GM18505 (cell line): ENCODE results near the gene IQCM.

Source experiments
- ATAC-seq: cut with Tn5 transposase; IDR thresholded peaks from one replicate; pipeline ENCODE4 v1.9.1; 2021; ENCODE audit not compliant: unreplicated experiment
- POLR2A ChIP-seq: IDR thresholded peaks from 4 replicates; pipeline ENCODE4 v1.6.1; 2011; ENCODE audit warnings: borderline replicate concordance; ENCODE audit not compliant: insufficient read depth, insufficient read length; ENCODE audit errors: extremely low read depth

IQCM gene

DNA sequence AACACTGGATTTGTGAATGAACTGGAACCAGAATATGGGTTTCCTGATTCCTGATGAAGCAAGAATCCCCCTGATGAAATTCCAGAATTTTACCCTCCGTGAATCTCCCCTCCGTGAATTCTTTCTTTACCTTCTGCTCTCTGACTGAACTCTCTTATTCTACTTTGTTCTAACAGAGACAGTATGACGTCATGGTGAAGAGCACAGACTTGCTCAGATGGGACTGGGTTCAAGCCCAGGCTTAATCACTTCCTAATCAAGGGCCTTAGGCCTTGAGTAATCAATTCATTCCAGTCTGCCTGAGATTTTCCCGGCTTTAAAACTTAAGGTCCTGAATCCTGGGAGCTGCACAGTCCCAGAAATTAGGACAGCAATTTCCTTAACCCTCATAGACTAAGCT lies 64.5 kb downstream of the IQCM start:
- TF ChIP-seq POLR2A = no peak
- ATAC-seq = no peak

DNA sequence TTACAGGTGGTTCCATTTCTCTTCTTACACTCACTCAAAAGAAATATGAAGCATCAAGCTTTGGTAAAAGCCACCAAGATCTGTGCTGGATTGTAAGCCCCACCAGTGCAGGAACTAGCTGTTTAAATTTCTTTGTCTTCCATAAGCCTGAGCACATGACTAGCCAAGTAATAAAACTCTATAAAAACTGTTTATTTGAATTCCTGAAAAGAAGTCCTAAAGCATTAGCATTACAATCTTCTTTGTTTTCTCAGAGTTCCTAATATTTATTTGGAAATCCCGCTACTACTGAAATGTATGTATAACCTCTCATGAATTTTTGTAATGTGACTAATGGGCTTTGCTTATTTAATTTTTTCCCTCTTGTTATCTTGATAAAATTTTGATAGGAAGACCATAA lies 65.9 kb downstream of the IQCM start:
- no peak for TF ChIP-seq POLR2A

DNA sequence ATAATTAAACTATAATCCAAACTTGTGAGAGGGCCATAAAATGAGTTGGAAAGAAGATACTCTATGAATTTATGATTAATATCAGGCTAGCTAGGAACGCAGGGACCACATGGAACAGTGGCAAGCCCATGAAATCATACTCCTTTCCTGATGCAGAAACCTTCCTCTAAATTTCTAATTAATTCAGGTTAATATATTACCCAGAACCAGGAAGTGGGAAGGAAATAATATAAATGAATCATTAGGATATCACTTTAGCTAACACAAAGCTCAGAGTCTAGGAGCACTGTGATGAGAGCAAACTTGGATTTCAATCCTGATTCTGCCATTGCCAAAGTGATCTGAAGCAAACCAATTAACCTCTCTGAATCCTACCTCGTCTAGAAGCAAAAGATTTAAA lies 68.0 kb downstream of the IQCM start:
- TF ChIP-seq POLR2A = no peak
- ATAC-seq = no peak

More for the DNA sequence above, 65.9 kb downstream of the IQCM start:
- no peak for ATAC-seq

DNA sequence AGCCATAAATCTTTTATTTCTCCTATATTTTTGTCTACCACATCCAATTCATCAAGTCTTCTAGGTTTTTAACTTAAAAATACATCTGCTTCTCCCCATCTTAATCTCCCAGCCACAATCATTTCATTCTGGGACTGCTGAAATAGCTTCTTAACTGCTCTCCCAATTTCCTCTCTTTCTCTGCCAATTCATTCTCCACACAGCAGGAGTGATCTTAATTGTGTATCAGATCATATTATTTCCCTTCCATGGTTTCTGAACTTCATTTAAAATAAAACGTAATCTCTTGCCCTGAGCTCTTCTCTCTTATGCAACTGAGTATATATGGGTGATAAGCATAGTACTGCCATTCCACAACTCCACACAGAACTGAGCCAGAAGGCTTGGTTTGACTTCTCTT lies 69.4 kb downstream of the IQCM start:
- no peak for ATAC-seq
- no peak for TF ChIP-seq POLR2A

DNA sequence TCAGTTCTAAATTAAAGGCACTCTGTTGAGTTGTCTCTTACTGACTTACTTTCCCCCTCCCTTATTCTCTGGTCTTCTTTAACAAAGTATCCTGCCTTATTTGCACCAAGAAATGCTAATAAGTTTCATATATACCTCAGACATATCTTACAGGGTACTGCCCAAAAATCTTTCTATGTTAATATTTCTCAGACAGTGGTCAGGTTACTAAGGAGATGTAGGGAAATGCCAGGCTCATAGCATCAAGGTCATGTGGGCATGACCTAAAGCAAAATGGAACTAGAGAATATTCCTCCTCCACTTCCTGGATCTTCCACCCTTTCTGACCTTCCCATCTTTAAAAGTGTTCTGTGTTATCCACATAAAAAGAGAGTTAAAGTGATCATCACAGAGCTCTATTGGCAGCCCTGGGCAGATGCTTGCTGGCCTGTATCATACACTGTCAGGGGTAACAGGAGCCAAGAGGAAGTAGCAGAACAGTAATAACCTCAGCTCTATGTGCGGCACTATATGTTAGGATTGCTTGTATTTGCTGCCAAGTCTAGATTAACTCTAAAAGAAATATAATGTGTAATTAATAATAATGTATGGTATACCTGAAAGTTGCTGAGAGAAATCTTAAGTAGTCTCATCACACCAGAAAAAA lies 74.3 kb downstream of the IQCM start:
- no peak for ATAC-seq
- no peak for TF ChIP-seq POLR2A

DNA sequence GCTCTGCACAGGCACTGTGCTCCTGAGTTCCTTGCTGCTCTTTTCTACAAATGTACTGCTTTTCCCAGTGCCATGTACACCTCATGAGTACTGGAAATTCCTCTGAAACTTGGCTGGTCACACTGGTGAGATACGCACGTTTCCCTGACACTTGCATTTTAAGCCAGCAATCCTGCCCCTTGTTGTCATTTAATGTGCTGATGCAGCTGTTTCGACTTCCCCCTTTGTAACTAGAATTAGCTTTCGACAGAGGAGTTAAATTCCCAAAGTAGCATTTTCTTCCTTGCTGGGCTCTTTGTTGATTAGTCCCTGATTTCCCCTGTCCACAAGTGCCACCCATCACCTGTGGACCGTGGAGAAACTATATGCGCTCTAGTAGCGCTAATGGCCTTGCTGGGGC lies 77.5 kb downstream of the IQCM start:
- ATAC-seq = no peak
- no peak for TF ChIP-seq POLR2A

DNA sequence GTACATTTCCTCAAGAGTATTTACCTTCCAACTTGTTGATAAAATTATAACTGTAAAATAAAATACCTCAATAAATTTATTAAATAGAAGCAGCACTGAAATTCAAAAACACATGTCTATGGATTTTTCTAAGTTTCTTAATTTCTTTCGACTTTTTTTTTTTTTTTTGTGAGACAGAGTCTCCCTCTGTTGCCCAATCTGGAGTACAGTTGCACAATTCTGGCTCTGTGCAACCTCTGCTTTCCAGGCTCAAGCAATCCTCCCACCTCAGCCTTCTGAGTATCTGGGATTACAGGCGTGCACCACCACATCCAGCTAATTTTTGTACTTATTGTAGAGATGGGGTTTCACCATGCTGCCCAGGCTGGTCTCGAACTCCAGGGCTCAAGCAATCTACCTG lies 79.8 kb downstream of the IQCM start:
- no peak for TF ChIP-seq POLR2A
- ATAC-seq = no peak

DNA sequence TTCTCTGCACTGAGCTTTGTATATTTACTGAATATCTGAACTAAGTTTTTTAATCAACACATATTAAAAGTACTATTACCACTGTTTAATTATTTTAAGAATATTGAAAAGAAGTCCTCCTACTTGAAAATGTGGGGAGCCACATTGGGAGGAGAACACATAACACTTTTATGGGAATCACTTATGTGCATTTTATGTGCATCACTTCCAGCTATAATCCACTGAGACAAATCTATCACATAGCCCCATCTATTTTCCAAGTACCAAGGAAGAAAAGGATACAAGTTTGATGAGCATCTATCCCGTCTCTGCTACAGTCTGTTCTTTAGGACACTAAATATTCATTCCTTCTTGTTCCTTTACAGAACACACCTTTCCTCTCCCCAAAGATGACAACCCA lies 87.2 kb downstream of the IQCM start:
- no peak for ATAC-seq
- no peak for TF ChIP-seq POLR2A

DNA sequence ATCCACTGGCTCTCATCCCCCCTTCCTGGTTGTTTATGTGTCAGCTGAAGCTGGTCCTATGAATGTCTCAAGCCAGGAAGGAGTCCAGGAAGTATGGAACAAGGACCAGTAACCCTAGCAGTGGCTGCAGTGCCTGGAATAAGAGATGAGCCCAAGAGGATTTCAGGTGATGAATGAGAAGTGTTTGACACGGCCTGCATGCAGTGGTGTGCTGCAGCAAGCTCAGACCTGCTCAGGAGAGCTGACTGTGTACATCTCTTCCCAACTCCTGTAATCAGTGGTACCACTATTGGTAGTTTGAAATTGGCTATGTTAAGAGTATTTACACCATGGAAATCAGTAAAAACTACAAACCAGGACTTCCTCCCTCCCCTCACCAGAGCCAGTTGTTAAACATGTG lies 88.0 kb downstream of the IQCM start:
- TF ChIP-seq POLR2A = no peak
- no peak for ATAC-seq

DNA sequence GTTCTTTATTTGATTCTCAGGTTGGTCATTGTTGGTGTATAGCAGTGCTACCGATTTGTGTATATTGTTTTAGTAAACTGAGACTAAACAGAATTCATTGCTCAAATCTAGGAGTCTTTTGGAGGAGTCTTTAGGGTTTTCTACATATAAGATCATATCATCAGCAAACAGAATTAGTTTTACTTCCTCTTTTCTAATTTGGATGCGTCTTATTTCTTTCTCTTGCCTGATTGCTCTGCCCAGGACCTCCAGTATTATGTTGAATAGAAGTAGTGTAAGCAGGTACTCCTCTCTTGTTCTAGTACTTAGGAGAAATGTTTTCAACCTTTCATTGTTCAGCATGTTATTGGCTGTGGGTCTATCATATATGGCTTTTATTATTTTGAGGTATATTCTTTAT lies 92.6 kb downstream of the IQCM start:
- TF ChIP-seq POLR2A = no peak
- no peak for ATAC-seq

DNA sequence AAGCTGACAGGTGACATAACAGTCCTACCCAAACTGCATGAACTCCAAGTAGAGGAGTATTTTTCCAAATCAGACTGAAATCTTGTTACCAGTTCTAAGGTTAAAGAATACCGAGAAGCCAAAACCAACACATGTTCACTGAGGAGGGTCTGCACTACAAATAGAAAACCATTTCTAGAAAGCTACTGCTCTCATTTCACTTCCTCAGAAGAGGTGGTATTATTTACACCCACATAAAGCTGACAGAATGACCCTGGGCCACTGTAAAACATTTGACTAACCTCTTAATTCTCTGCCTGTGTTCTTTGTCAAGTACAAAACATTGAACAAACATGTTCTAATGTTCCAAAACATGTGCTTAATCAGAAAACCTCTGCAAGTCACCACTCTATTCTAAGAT lies 95.8 kb downstream of the IQCM start:
- no peak for ATAC-seq
- no peak for TF ChIP-seq POLR2A

DNA sequence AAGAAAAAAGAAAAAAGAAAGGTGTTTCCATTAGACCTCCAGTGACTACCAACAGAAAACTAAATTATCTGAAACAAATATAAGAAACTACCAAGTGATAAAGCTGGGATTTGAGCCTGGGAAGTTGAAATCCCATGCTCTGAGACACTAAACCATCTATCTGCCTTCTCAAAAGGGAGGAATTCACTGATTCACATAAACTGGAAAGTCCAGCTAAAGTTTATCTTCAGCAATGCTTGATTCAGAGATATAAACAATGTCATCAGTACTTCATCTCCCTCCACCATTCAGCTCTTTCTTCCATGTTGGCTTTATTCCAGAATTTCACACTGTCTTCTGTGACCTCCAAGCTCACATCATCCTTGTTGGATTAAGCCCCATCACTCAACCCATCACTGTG lies 96.3 kb downstream of the IQCM start:
- TF ChIP-seq POLR2A = no peak

DNA sequence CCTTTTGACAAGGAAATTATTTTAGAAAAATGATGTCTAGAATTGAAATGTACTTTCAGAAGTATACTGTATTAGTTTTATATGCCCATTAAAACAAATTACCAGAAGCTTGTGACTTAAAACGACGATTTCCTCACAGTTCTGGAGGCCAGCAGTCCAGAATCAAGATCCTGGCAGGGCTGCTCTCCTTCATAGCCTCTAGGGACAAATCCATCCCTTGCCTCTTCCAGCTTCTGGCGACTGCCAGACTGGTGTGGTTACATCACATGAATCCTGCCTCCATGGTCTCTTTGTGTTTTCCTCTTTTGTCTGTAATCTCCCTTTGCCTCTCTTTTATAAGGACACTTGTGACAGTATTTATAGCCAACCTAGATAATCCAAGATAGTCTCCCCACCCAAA lies 97.1 kb downstream of the IQCM start:
- no peak for TF ChIP-seq POLR2A
- no peak for ATAC-seq

More for the DNA sequence above, 96.3 kb downstream of the IQCM start:
- no peak for ATAC-seq

DNA sequence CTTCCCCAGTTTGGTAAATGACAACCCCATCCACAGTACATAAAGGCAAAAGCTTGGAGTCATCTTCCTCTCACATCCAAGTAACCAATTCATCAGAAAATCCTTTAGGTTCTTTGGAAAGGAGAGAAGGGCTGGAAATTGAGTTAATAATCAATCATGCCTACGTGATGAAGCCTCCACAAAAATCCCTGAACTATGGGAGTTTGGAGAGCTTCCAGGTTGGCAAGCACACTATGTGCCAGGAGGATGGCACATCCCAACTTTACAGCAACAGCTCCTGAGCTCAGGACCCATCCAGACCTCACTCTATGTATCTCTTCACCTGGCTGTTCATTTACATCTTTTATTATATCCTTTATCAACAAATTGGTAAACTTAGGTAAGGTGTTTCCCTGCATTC lies 98.9 kb downstream of the IQCM start:
- ATAC-seq = no peak
- TF ChIP-seq POLR2A = no peak

DNA sequence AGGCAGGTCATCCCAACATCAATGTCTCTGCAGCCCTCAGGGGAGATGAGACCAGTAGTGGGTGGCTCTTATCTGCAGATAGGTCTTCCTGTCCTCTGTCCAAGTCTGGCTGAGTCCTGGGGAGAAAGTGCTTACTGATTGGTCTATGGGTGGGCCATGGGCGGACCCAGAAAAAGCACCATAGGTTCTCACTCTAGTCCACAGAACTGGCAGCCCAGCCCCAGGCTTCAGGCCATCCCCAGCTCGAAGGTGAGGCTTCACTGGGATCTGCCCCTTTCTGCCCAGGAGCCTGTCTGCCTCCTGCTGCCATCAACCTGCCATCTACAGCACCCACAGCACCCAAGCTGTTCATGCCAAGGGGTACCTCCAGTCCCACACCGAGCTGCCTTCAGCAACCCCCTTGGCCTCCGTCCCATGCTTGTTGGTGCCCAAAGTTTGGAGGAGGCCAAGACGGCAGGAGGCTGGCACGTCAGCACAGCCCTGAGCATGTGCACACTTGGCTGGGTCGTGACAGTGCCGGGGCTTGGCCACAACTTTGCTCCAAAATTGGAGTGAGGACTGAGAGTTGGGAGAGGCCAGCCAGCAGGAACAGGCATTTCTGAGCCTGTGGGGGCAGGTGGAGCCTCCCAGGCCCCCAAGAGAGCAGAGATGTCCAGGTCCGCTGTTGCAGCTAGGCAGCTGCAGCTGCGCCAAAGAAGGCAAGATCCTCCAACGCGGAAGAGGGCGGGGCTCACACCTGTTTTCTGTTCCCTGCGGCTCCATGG lies 99.6 kb downstream of the IQCM start:
- no peak for ATAC-seq
- TF ChIP-seq POLR2A = no peak

DNA sequence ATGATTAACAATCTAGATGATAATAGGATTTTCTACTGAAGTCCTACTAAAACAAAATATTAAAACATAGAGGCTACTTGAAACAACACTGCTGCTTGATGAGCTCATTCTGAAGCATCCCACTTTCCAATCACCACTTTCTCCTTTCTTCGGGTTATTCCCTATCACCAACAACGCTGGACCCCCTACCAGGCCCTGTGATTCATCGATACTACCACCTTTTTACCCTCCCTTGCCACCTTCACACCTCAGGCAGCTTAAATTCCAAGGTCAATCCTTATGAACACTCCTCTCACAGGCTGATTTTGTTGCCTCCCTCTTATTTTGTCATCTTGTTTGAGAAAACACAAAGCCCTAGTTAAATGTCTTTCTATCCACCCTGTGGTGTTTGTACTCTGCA lies 102.6 kb downstream of the IQCM start:
- no peak for TF ChIP-seq POLR2A
- no peak for ATAC-seq
